ENCODE measurements around the gene SLC5A9.
"Not testable (repeated sequence)": the region's sequence is repeated elsewhere in the genome, so short reads cannot be mapped to it uniquely, and the experiment has no call there.

The SLC5A9 gene

DNA sequence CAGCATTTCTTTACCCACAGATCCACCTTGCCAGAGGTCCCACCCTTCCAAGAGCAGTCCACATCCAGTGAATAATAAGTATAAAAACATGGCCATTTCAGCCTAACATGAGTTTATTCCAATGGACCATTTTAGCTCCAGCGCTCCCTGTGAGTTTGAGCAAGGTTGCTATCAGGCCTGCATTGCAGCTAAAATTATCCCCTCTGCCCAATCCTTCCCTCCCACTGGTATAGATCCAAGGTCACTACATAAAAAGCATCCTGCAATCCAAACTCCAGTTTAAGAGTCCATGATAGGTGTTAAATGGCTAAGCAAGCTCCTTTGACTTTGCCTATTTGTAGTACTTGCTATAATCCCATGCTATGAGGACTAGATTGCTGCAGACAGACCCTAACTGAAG lies 35.6 kb downstream of the SLC5A9 start:
- in situ Hi-C loops (cut with HindIII; ENCODE audit: low sequenced_read_pairs), result no loop called here
- DNase-seq (ENCODE audit: low read depth), result no peak
- H3K4me3 ChIP-seq (ENCODE audit: low read depth, low read length), result no peak overlapping the region
- TF ChIP-seq, protein P1, sequence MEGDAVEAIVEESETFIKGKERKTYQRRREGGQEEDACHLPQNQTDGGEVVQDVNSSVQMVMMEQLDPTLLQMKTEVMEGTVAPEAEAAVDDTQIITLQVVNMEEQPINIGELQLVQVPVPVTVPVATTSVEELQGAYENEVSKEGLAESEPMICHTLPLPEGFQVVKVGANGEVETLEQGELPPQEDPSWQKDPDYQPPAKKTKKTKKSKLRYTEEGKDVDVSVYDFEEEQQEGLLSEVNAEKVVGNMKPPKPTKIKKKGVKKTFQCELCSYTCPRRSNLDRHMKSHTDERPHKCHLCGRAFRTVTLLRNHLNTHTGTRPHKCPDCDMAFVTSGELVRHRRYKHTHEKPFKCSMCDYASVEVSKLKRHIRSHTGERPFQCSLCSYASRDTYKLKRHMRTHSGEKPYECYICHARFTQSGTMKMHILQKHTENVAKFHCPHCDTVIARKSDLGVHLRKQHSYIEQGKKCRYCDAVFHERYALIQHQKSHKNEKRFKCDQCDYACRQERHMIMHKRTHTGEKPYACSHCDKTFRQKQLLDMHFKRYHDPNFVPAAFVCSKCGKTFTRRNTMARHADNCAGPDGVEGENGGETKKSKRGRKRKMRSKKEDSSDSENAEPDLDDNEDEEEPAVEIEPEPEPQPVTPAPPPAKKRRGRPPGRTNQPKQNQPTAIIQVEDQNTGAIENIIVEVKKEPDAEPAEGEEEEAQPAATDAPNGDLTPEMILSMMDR (IDR thresholded peaks at IDR 0.05; ENCODE audit: low read depth, low read length, missing control alignments), result no peak

- in situ Hi-C loops (cut with HindIII; ENCODE audit: low sequenced_read_pairs), result no loop called here
- no peak overlapping the region for H3K4me3 ChIP-seq (ENCODE audit: low read depth, low read length)
- DNase-seq (ENCODE audit: low read depth), result no peak
- TF ChIP-seq, protein P1 (IDR thresholded peaks at IDR 0.05; ENCODE audit: low read depth, low read length, missing control alignments), result no peak
Measured at GRCh38 chr1:48261881-48262400, 39.4 kb downstream of the SLC5A9 start.

DNA sequence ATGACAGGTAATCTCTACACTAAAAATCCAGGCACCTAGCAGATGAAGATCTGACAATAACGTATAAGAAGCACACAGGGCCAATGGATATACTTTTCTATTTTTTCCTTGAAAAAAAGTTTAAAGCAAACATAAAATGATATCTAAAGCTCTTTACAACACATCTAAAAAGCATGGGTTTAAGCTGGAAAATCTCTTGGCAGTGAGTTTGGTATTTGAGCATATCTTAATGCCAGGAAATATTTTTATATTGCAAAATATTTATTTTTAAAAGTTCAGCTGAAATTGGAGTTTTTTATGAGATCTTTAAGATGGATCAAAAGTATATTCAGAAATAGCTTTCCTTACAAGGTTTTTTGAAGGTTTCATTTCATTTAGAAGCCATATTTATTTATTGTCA lies 40.5 kb downstream of the SLC5A9 start:
- no peak for DNase-seq (ENCODE audit: low read depth)
- in situ Hi-C loops (cut with HindIII; ENCODE audit: low sequenced_read_pairs), result no loop called here
- TF ChIP-seq, protein P1 (IDR thresholded peaks at IDR 0.05; ENCODE audit: low read depth, low read length, missing control alignments), result no peak
- no peak overlapping the region for H3K4me3 ChIP-seq (ENCODE audit: low read depth, low read length)

GRCh38 chr1:48266576-48266975 lies 44.1 kb downstream of the SLC5A9 start:
- no peak for DNase-seq (ENCODE audit: low read depth)
- TF ChIP-seq, protein P1 (IDR thresholded peaks at IDR 0.05; ENCODE audit: low read depth, low read length, missing control alignments), result no peak
- H3K4me3 ChIP-seq (ENCODE audit: low read depth, low read length), result no peak overlapping the region
- in situ Hi-C loops (cut with HindIII; ENCODE audit: low sequenced_read_pairs), result no loop called here

DNA sequence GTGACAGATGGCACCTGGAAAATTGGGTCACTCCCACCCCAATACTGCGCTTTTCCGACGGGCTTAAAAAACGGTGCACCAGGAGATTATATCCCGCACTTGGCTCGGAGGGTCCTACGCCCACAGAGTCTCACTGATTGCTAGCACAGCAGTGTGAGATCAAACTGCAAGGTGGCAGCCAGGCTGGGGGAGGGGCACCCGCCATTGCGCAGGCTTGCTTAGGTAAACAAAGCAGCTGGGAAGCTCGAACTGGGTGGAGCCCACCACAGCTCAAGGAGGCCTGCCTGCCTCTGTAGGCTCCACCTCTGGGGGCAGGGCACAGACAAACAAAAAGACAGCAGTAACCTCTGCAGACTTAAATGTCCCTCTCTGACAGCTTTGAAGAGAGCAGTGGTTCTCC lies 54.9 kb downstream of the SLC5A9 start:
- DNase-seq (ENCODE audit: low read depth); in situ Hi-C loops (cut with HindIII; ENCODE audit: low sequenced_read_pairs): not testable (repeated sequence)

GRCh38 chr1:48282329-48282728 lies 59.8 kb downstream of the SLC5A9 start:
- DNase-seq (ENCODE audit: low read depth); H3K4me3 ChIP-seq (ENCODE audit: low read depth, low read length); in situ Hi-C loops (cut with HindIII; ENCODE audit: low sequenced_read_pairs): not testable (repeated sequence)

More for the DNA sequence above, 54.9 kb downstream of the SLC5A9 start:
- not testable (repeated sequence) for H3K4me3 ChIP-seq (ENCODE audit: low read depth, low read length)

- DNase-seq (ENCODE audit: low read depth); H3K4me3 ChIP-seq (ENCODE audit: low read depth, low read length); in situ Hi-C loops (cut with HindIII; ENCODE audit: low sequenced_read_pairs): not testable (repeated sequence)
Measured at GRCh38 chr1:48284696-48285420, 62.3 kb downstream of the SLC5A9 start.

- DNase-seq (ENCODE audit: low read depth), result no peak
- in situ Hi-C loops (cut with HindIII; ENCODE audit: low sequenced_read_pairs), result no loop called here
- no peak overlapping the region for H3K4me3 ChIP-seq (ENCODE audit: low read depth, low read length)
- TF ChIP-seq, protein P1 (IDR thresholded peaks at IDR 0.05; ENCODE audit: low read depth, low read length, missing control alignments), result no peak
Measured at GRCh38 chr1:48285525-48285924, 63.0 kb downstream of the SLC5A9 start.

Data from astrocyte of the cerebellum (primary cell).